A549 treated with CpdA at 1 μM for 4 hours (cell line): ENCODE measurements around the gene NCMAP. TPM values are rescaled to one million over a fixed set of nuclear protein-coding genes. Genes with fewer than 3 reads are reported as not detected.

Experiments used
- total RNA-seq: library from RNA; stranded (reverse); fragments of 200-300 nt; extraction: Qiagen RNA extraction; gene quantifications from 5 replicates; pipeline ENCODE4 v1.2.3, GENCODE V29; 2022; ENCODE audit warnings: low read depth

The NCMAP gene
- 0.03 to 0.08 TPM (median 0.04 TPM) in 4 of 5 replicates, not detected in the other for total RNA-seq

GRCh38 chr1:24555591-24556413, at the start of gene NCMAP:
Gene NCMAP (plus strand): TSS chr1:24556087. CDS start chr1:24595431, 39,344 bp downstream.

GRCh38 chr1:24642481-24643362, 86.8 kb downstream of the NCMAP start, which contains the start of gene SRRM1:
Gene SRRM1 (plus strand): TSS chr1:24643302. CDS start chr1:24643327, 25 bp downstream.

Other genes starting within 250 kb of the NCMAP start
- gene GRHL3, start 236.7 kb upstream of the NCMAP start, total RNA-seq = 0.50 to 0.66 TPM (median 0.54 TPM) in 5 replicates
- gene STPG1, start 142.3 kb upstream of the NCMAP start, total RNA-seq = 5.7 to 8.7 TPM (median 6.7 TPM) in 5 replicates
- 5.8 to 8.6 TPM (median 7.1 TPM) in 5 replicates for gene NIPAL3, start 140.3 kb upstream of the NCMAP start, total RNA-seq
- gene RCAN3, start 53.3 kb upstream of the NCMAP start, total RNA-seq = 9.7 to 12.8 TPM (median 11.7 TPM) in 5 replicates
- gene SRRM1, start 87.2 kb downstream of the NCMAP start, total RNA-seq = 33.8 to 66.6 TPM (median 43.2 TPM) in 5 replicates
- gene CLIC4, start 189.4 kb downstream of the NCMAP start, total RNA-seq = 32.6 to 40.3 TPM (median 35.1 TPM) in 5 replicates